Measurements from ENCODE around the gene CHAF1B.

- TF ChIP-seq POU5F1 (IDR thresholded peaks at IDR 0.05; ENCODE audit: low read depth, low read length) (no peak), POLR2A (IDR thresholded peaks at IDR 0.05; ENCODE audit: control extremely low read depth in 1 of 2, low read depth in 2 of 2, low read length in 2 of 2) (no peak), CTCF (IDR thresholded peaks at IDR 0.05; ENCODE audit: control extremely low read depth in 1 of 3, insufficient read depth in 1 of 3, low read depth in 1 of 3, low read length in 3 of 3) (no peak), POLR2AphosphoS5 (IDR thresholded peaks at IDR 0.05; ENCODE audit: low read depth, low read length) (no peak)
Measured at GRCh38 chr21:36454706-36455105, 69.5 kb downstream of the CHAF1B start.

All from H1 (cell line).